GM12878 (cell line): ENCODE measurements around the gene MVB12B. TPM values are rescaled to one million over a fixed set of nuclear protein-coding genes. Genes with fewer than 3 reads are reported as not detected.

Experiments used
- ATAC-seq: fragments of 200-7000 bp; cut with Tn5 transposase; 3 replicates; pipeline ENCODE4 v1.9.1; 2020; ENCODE audit warnings: mild to moderate bottlenecking, moderate library complexity
- BruUV-seq: library from RNA; stranded (reverse); fragments of 400-500 nt; replicated peaks from 2 replicates; lab custom pipeline; 2021; lab: Mats Ljungman, UMichigan
- CTCF ChIA-PET: fragments of 300-600 bp; sonication (Branson Sonifier 250); formaldehyde crosslinking; extraction: SDS; loops from one replicate; lab custom pipeline; 2021; ENCODE audit warnings: inconsistent platforms; lab: Yijun Ruan, JAX
- POLR2A ChIA-PET: fragments of 350-600 bp; formaldehyde crosslinking; extraction: SDS; loops from one replicate; lab custom pipeline; 2021; ENCODE audit warnings: inconsistent platforms; lab: Charles Lee
- RAD21 ChIA-PET: fragments of 300-600 bp; sonication (Branson Sonifier 250); formaldehyde crosslinking; loops from one replicate; lab custom pipeline; 2023; ENCODE audit warnings: antibody characterized with exemption; ENCODE audit not compliant: unreplicated experiment; lab: Charles Lee
- SMC1A ChIA-PET: fragments of 300-600 bp; sonication (Branson Sonifier 250); formaldehyde crosslinking; loops from one replicate; lab custom pipeline; 2023; ENCODE audit not compliant: unreplicated experiment, uncharacterized antibody; lab: Charles Lee
- DNase-seq: peaks from one replicate; pipeline ENCODE4 v3.0.0-alpha.2; 2011; ENCODE audit warnings: low read depth, low spot score
- FAIRE-seq: peaks from 3 replicates; lab custom pipeline; 2011; peaks lifted over from hg19 to GRCh38; lab: Jason Lieb, UNC
- H2AFZ ChIP-seq: 2 replicates; pipeline ENCODE4 v1.6.0; 2011; ENCODE audit warnings: low read depth, low read length, control low read depth; ENCODE audit not compliant: control insufficient read depth
- H3K27ac ChIP-seq: 2 replicates; pipeline ENCODE4 v1.5.1; 2011; ENCODE audit warnings: control low read depth; ENCODE audit not compliant: control insufficient read depth, insufficient read depth
- H3K27me3 ChIP-seq, 2 experiments: replicated peaks in 1 of 2; 2 replicates each; pipeline versions ENCODE4 v1.6.0 to v1.6.1; 2011; ENCODE audit warnings: low read length in 1 of 2; ENCODE audit not compliant: control insufficient read depth in 2 of 2, insufficient read depth in 2 of 2
- H3K36me3 ChIP-seq, 2 experiments: 2 replicates each; pipeline ENCODE4 v1.5.1; 2011; ENCODE audit warnings: low read length in 1 of 2; ENCODE audit not compliant: control insufficient read depth in 2 of 2, insufficient read depth in 2 of 2
- H3K4me1 ChIP-seq: 2 replicates; pipeline ENCODE4 v1.6.1; 2011; ENCODE audit warnings: mild to moderate bottlenecking, low read length, moderate library complexity, mixed read lengths; ENCODE audit not compliant: control insufficient read depth, insufficient read depth
- H3K4me2 ChIP-seq: 2 replicates; pipeline ENCODE4 v1.6.0; 2011; ENCODE audit warnings: control low read depth; ENCODE audit not compliant: control insufficient read depth, insufficient read depth
- H3K4me3 ChIP-seq: fragments of 200-600 bp; sonication (generic); 2 replicates; pipeline ENCODE4 v1.5.1; 2016
- H3K79me2 ChIP-seq: 2 replicates; pipeline ENCODE4 v1.6.0; 2011; ENCODE audit warnings: low read length; ENCODE audit not compliant: control insufficient read depth, insufficient read depth
- H3K9ac ChIP-seq: 2 replicates; pipeline ENCODE4 v1.8.0; 2011; ENCODE audit warnings: low read length, control low read depth, mixed read lengths; ENCODE audit not compliant: control insufficient read depth, insufficient read depth
- H3K9me3 ChIP-seq: replicated peaks from 3 replicates; pipeline ENCODE4 v1.5.1; 2011; ENCODE audit warnings: mild to moderate bottlenecking, low read length; ENCODE audit not compliant: control insufficient read depth, insufficient read depth
- H4K20me1 ChIP-seq: 2 replicates; pipeline ENCODE4 v1.6.0; 2011; ENCODE audit not compliant: control insufficient read depth, insufficient read depth
- BACH1 ChIP-seq: fragments of 450-650 bp; IDR thresholded peaks from 2 replicates; pipeline ENCODE4 v1.6.1; 2017; ENCODE audit warnings: mild to moderate bottlenecking, borderline replicate concordance
- CEBPZ ChIP-seq: fragments of 150-350 bp; IDR thresholded peaks from 2 replicates; pipeline ENCODE4 v1.6.1; 2016; ENCODE audit warnings: low read depth, low read length
- IKZF2 ChIP-seq, 2 experiments: fragments of 450-650 bp; IDR thresholded peaks; 2 replicates each; pipeline ENCODE4 v1.6.1; 2017; ENCODE audit warnings: mild to moderate bottlenecking in 2 of 2, moderate library complexity in 2 of 2
- MTA2 ChIP-seq: fragments of 450-650 bp; IDR thresholded peaks from 2 replicates; pipeline ENCODE4 v1.6.1; 2016; ENCODE audit warnings: low read depth, mild to moderate bottlenecking, moderate library complexity
- MTA3 ChIP-seq: IDR thresholded peaks from 2 replicates; pipeline ENCODE4 v1.6.1; 2012; ENCODE audit warnings: low read length, inconsistent platforms, borderline replicate concordance
- PAX8 ChIP-seq: fragments of 450-650 bp; IDR thresholded peaks from 2 replicates; pipeline ENCODE4 v1.6.1; 2017; ENCODE audit warnings: mild to moderate bottlenecking, moderate library complexity
- SMAD5 ChIP-seq: IDR thresholded peaks from 2 replicates; pipeline ENCODE4 v1.6.1; 2016; ENCODE audit warnings: antibody characterized with exemption, low read depth
- ZNF274 ChIP-seq: IDR thresholded peaks from one replicate; pipeline ENCODE4 v1.8.0; 2011; ENCODE audit not compliant: insufficient read length, insufficient read depth
- WGBS: methylation state at CpG from one replicate; pipeline ENCODE4 v1.1.6; 2016; ENCODE audit warnings: low lambda C conversion rate; ENCODE audit not compliant: insufficient replicate concordance, insufficient coverage; ENCODE audit errors: missing lambda C conversion rate; 5-methylcytosine and 5-hydroxymethylcytosine counted together
- in situ Hi-C: fragments of 300-500 bp; cut with MboI; formaldehyde crosslinking; loops from 9 replicates; pipeline ENCODE4 v1.14.3; 2018; ENCODE audit warnings: mixed read lengths
- intact Hi-C: fragments of 100-400 bp; cut with micrococcal nuclease; formaldehyde crosslinking; loops from one replicate; pipeline ENCODE4 v1.14.2; 2022; ENCODE audit not compliant: unreplicated experiment
- polyA plus RNA-seq, 11 experiments: library from polyadenylated mRNA; depleted of rRNA in 4 of 11; unstranded in 6 of 11; stranded (reverse) in 5 of 11; fragments of >200 nt; fragmentation: Nextera tagmentation in 4 of 11; fragmentation: Illumina TruSeq in 1 of 11; extraction: Ambion mirVana in 4 of 11; extraction: Trizol in 1 of 11; gene quantifications; 1 replicate in 1 of 11; 2 replicates in 10 of 11; pipeline versions ENCODE4 v1.2.1 to v1.2.3, GENCODE V29; 2011 to 2016; ENCODE audit warnings: inconsistent platforms in 2 of 11, missing spikeins in 2 of 11, low read depth in 1 of 11
- total RNA-seq, 4 experiments: library from RNA; depleted of rRNA in 3 of 4; stranded (reverse); fragments of >200 nt in 3 of 4; fragmentation: Illumina TruSeq in 1 of 4; extraction: Trizol in 1 of 4; gene quantifications; 2 replicates each; pipeline versions ENCODE4 v1.2.1 to v1.2.3, GENCODE V29; 2013 to 2021

The MVB12B gene
- total and polyA plus RNA-seq, 10 of the 15 experiments (the other 5 are each of a cell fraction or from before 2014, with no cell fraction given): 0.08 TPM; not detected in 9

GRCh38 chr9:126430124-126430523 is 103.5 kb downstream of the MVB12B start:
- Histone ChIP-seq H4K20me1 (no peaks in the 10 kb centered on the region), H3K27ac (no peak overlapping the region), H3K9ac (no peak overlapping the region), H3K79me2 (no peaks in the 10 kb centered on the region), H3K4me3 (no peak overlapping the region), H3K36me3 (no peaks in the 10 kb centered on the region), H3K9me3 (no peaks in the 10 kb centered on the region), H3K27me3 (peaks cover 0 to 4% of the 10 kb centered on the region in 2 experiments; a peak in 2 of 4 replicates), H3K4me1 (no peaks in the 10 kb centered on the region), H3K4me2 (no peak overlapping the region), H2AFZ (no peak overlapping the region)
- TF ChIP-seq MTA3 (no peak), CEBPZ (no peak), SMAD5 (no peak), ZNF274 (no peak), IKZF2 (IDR thresholded peaks at IDR 0.05) (no peak), PAX8 (no peak), MTA2 (no peak), BACH1 (no peak)
- CTCF ChIA-PET: interaction anchor here (0.6 kb wide), 2 partner anchors 25 to 801 kb away, joined by 3 to 4 read pairs; no protein-coding TSS in a partner anchor
- POLR2A ChIA-PET: no interaction called here
- ATAC-seq (no peak), FAIRE-seq (no peak), DNase-seq (no peak)
- RAD21 ChIA-PET: no interaction called here
- SMC1A ChIA-PET: interaction anchor here (1.2 kb wide), 1 partner anchor 42 kb away, joined by 3 read pairs; no protein-coding TSS in a partner anchor
- BruUV-seq: no TSS peak
- in situ Hi-C loops: no loop called here
- 41% methylated on average over 6 of the region's 6 CpGs for WGBS
- intact Hi-C loops: no loop called here
